HG03103 (cell line): ENCODE data around the gene SRP9.
"Not testable (repeated sequence)": the region's sequence is repeated elsewhere in the genome, so short reads cannot be mapped to it uniquely, and the experiment has no call there.

ENCODE experiments used
- ATAC-seq: cut with Tn5 transposase; IDR thresholded peaks from one replicate; pipeline ENCODE4 v1.9.1; 2021; ENCODE audit warnings: low read depth; ENCODE audit not compliant: unreplicated experiment

The SRP9 gene

GRCh38 chr1:225754940-225755641 lies 22.5 kb upstream of the SRP9 start:
- ATAC-seq: no peak

GRCh38 chr1:225755671-225756319 lies 21.8 kb upstream of the SRP9 start:
- no peak for ATAC-seq

GRCh38 chr1:225757927-225758656 lies 19.5 kb upstream of the SRP9 start:
- ATAC-seq: no peak

GRCh38 chr1:225759972-225760371 lies 17.7 kb upstream of the SRP9 start:
- ATAC-seq: not testable (repeated sequence)

- ATAC-seq: no peak
Observed at GRCh38 chr1:225760531-225760930, 17.1 kb upstream of the SRP9 start.

GRCh38 chr1:225761395-225761794 lies 16.2 kb upstream of the SRP9 start:
- not testable (repeated sequence) for ATAC-seq

- ATAC-seq: no peak
Observed at GRCh38 chr1:225762002-225762441, 15.6 kb upstream of the SRP9 start.

- no peak for ATAC-seq
Observed at GRCh38 chr1:225762444-225762843, 15.2 kb upstream of the SRP9 start.

GRCh38 chr1:225763716-225764548 lies 13.7 kb upstream of the SRP9 start:
- no peak for ATAC-seq

GRCh38 chr1:225765982-225766674 lies 11.5 kb upstream of the SRP9 start:
- no peak for ATAC-seq

- no peak for ATAC-seq
Observed at GRCh38 chr1:225766967-225767633, 10.5 kb upstream of the SRP9 start.

- ATAC-seq: no peak
Observed at GRCh38 chr1:225767634-225768540, 9.7 kb upstream of the SRP9 start.

- no peak for ATAC-seq
Observed at GRCh38 chr1:225768662-225769426, 8.8 kb upstream of the SRP9 start.

- ATAC-seq: no peak
Observed at GRCh38 chr1:225769687-225770086, 7.9 kb upstream of the SRP9 start.

- ATAC-seq: no peak
Observed at GRCh38 chr1:225770561-225771248, 6.9 kb upstream of the SRP9 start.

GRCh38 chr1:225771661-225772322 lies 5.8 kb upstream of the SRP9 start:
- ATAC-seq: no peak

- ATAC-seq: no peak
Observed at GRCh38 chr1:225772323-225772768, 5.3 kb upstream of the SRP9 start.
